Globus pallidus (tissue), 1 donor: Measurements from ENCODE around the gene RPL12.
A peak's percentile ranks its signal among the peaks of the same experiment; 100 is the strongest.
"Not testable (repeated sequence)": the region's sequence is repeated elsewhere in the genome, so short reads cannot be mapped to it uniquely, and the experiment has no call there.

ENCODE experiments used
- DNase-seq: peaks from one replicate; pipeline ENCODE4 v3.0.0-alpha.2; 2015; ENCODE audit warnings: low spot score

RPL12 gene

GRCh38 chr9:127467621-127468020 is 16.4 kb upstream of the RPL12 start:
- DNase-seq: no peak

DNA sequence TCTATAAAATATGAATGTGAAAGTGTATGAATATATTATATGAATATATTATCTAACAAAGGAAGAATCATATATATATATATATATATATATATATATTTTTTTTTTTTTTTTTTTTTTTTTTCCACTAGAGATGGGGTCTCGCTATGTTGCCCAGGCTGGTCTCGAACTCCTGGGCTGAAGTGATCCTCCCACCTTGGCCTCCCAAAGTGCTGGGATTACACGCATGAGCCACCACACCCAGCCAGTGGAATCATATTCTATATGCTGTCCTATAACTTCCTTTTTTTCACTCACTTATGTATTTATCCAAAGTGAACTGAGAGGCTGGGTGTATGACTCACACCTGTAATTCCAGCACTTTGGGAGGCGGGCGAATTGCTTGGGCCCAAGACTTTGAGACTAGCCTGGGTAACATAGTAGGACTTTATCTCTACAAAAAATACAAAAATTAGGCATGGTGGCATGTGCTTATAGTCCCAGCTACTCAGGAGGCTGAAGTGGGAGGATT is 15.3 kb upstream of the RPL12 start:
- DNase-seq: not testable (repeated sequence)

DNA sequence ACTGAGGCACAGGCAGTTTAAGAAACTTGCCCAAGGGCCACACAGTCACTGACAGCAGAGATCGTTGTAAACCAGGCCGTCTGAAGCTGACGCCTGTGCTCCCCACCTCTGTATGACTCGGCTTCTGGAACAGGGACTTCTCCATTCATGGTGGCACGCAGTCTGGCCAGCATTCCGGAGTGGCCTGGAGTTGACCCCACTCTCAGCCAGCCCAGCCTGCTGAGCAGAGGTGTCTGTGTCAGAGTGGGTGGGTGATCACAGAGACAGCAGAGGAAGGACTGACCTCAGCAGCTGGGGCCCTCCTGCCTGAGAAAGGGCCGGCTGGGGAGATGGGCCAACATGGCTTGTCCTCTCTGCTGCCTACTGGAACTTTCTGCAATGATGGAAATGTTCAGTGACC is 12.7 kb upstream of the RPL12 start:
- no peak for DNase-seq

DNA sequence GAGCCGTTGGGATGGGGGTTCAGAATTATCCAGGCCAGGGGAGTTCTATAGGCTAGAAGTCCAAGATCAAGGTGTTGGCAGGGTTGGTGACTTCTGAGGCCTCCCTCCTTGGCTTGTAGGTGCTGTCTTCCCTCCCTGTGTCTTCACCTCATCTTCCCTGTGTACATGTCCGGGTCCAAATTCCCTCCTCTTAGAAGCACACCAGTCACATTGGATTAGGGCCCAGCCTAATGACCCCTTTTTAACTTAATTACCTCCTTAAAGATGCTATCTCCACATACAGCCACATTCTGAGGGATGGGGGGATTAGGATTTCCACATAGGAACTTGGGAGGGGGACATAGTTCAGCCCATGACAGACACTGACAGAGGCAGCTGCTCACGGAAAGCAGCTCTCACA is 12.2 kb upstream of the RPL12 start:
- DNase-seq: no peak

- DNase-seq: no peak
Measured at GRCh38 chr9:127458921-127459320, 7.7 kb upstream of the RPL12 start.

DNA sequence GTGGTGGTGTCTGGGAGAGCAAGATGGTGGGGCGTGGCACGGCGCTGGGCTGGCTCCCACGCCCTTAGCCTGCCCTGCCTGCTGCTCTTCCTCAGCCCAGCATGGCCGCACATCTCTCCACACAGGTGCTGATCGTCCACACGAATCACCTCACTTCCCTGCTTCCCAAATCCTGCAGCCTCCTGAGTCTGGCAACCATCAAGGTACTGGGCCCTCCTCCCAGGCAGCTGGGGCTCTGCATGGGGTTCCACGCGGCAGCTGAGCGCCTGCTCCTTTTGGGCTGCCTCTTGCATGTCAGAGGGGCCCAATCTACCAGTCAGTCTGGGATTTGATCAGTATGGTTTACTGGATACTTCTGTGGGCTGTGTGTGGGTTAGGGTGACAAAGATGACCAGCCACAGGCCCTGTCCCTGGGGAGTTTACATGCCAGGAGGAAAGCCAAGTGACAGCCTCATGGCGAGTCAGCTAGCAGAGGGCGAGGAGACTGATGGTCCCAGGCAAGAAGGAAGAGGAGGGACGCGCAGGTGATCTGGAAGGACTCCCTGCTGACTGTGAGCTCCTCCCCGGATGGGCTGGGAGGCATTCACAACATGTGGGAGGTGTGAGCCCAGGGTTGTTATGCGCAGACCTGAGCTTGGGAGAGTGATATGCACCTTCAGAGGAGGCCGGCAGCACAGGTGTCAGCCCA is 6.1 kb upstream of the RPL12 start:
- DNase-seq: no peak

DNA sequence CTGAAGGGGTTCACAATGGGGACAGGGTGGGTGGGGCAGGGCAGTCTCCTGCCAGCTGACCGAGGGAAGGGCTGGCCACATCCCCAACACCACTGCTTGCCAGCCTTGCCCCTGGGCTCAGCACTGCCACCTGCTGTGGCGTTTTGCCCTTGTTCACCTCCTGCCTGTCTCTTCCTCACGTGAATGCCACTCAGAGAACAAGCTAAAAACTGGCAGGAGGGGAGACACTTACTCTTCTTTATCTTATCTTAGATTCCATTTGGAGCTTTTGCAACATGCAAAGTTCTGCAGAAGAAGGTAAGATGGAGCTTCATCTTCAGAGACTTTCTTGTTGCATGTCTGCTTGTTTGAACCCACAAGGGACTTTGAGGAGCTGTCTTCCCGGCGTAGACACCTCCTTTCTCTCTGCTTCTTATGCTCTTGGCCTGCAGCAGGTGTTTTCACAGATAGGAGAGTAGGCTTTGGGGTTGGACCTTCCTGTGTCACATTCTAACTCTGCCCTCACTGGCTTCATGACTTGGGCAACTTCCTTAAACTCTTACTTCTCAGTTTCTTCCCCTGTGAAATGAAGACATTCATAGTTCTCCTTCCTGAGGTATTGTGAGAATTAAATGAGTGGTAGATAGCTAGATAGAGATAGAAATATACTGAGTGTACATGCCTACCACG is 4.3 kb upstream of the RPL12 start:
- no peak for DNase-seq

DNA sequence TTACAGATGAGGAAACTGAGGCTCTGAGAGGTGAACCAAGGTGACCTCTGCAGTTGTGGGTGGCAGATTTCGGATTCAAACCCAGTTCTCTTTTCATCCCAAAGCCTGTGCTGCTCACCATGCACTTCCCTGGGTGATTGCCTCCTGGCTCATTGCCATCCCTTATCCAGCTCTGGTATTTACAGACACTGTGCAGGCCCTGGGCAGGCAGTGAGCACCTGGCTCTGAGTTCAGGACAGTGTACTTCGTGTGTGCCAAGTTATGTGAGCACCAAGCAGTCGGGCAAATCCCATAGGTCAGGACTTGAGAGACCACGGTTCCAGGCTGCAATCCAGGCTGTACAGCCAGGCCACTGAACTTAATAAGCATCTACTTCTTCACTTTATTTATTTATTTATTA is 1.5 kb upstream of the RPL12 start:
- no peak for DNase-seq

GRCh38 chr9:127451858-127452656 is 851 bp upstream of the RPL12 start:
- DNase-seq: peak; percentile 27

GRCh38 chr9:127451608-127451857 is 327 bp upstream of the RPL12 start:
- DNase-seq: no peak

GRCh38 chr9:127450243-127450760 is 904 bp downstream of the RPL12 start:
- DNase-seq: no peak

DNA sequence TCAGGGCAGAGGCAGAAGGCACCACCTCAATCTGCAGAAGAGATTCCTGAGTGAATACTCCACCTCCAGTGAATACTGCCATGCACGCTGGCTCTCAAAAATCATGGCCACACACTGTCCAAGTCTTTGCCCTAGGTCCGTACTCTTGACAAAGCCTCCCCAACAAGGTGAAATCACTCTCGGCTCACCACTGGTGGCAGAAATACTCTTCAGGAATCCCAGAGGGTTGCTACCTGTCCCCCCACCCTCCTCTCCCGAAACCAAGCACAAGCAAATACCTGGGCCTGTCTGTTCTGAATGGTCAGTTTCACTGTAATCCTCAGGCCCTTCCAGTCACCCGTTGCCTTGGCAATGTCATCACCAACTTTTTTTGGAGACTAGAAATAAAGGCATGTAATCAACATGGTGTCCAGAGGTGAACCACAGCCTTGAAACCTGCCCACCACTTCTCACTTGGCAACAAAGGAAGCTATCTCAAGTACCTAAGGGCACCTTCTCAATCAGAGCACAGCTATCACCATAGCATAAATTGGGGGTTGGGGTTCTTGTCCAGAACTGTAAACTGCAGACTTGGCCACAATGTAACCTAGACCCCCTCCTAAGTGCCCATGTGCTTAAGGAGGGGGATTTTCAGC is 1.8 kb downstream of the RPL12 start:
- no peak for DNase-seq

GRCh38 chr9:127448112-127448805 is 2.9 kb downstream of the RPL12 start:
- no peak for DNase-seq

DNA sequence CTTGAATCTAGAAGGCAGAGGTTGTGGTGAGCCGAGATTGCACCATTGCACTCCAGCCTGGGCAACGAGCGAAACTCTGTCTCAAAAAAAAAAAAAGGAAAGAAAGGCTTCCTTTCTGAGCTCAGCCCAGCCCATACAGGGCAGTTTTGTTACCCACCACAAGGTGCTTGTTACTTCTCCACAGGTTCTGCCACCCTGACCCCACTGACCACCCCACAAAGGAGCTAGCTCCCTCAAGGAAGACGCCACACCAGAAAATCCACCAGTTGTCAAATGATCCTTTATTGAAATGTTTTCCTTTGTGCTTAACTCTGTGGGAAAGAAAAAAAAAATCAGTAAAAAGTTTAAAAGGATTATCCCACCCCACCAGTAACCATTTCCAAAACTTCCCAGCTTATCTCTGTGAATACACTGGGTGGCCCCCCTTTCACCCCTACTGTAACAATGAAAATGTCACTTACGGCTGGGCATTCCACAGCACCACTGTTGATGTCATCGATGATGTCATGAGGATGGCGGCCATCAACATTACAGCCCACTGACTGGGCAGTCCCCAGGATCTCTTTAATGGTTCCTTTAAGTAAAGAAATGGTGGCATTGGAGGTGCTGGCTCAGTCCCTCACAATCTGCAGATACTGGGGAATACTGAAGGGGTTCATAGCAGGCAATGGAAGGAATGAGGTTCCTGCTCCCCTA is 3.6 kb downstream of the RPL12 start:
- no peak for DNase-seq

DNA sequence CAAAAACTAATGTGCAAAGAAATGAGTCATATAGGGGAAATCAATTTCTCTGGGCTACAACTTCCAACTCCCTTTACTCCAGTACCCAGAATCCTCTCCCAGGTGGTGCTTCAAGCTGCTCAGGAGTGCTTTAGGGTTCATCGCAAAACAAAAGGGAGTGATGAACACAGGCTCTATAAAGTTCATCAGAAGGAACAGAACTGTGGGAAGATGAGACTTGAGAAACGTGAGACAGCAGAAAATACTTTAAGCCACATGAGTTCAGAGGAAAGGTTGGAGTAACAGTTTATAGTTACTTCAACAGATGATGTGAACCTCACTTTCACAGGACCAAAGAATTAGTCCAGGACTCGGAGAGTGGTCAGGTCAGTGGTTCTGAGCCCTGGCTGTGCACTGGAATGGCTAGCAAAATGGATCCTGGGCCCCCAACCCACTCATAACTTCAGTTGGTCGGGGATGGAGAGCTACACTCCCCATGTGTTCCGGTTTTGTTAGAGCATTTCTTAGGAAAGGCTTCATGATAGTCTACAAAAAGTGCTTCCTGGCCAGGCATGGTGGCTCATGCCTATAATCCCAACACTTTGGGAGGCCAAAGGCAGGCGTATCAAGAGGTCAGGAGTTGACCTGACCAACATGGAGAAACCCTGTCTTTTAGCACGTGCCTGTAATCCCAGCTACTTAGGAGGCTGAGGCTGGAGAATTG is 4.3 kb downstream of the RPL12 start:
- no peak for DNase-seq

DNA sequence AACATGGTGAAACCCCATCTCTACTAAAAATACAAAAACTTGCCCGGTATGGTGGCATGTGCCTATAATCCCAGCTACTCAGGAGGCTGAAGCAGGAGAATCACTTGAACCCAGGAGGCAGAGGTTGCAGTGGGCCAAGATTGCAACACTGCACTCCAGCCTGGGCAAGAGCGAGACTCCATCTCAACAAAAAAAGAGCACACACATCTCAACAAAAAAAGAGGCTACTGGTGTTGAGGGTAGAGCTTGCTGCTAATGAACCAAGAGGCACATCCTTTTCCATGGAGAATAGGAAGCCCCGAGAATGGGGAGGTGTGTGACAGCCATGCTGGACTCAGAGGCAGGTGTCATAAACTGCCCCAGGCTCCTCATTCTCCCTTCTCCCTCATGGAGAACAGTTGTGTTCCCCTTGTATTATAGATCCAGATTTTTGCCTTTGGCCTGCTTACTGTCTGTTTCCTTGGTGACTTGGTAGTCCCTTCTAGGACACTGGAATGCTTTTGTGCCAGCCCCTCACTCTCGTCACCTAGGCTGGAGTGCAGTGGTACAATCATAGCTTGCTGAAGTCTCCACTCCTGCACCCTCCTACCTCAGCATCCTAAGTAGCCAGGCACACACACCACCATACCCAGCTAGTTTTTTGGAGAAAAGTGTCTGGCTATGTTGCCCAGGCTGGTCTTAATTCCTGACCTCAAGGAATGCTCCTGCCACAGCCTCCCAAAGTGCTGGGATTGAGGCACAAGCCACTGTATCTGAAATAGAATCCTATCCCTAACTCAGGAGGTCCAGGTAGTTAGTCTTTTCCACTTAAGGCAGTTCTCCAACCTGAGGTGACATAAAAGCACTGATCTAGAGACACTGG is 5.1 kb downstream of the RPL12 start:
- no peak for DNase-seq

DNA sequence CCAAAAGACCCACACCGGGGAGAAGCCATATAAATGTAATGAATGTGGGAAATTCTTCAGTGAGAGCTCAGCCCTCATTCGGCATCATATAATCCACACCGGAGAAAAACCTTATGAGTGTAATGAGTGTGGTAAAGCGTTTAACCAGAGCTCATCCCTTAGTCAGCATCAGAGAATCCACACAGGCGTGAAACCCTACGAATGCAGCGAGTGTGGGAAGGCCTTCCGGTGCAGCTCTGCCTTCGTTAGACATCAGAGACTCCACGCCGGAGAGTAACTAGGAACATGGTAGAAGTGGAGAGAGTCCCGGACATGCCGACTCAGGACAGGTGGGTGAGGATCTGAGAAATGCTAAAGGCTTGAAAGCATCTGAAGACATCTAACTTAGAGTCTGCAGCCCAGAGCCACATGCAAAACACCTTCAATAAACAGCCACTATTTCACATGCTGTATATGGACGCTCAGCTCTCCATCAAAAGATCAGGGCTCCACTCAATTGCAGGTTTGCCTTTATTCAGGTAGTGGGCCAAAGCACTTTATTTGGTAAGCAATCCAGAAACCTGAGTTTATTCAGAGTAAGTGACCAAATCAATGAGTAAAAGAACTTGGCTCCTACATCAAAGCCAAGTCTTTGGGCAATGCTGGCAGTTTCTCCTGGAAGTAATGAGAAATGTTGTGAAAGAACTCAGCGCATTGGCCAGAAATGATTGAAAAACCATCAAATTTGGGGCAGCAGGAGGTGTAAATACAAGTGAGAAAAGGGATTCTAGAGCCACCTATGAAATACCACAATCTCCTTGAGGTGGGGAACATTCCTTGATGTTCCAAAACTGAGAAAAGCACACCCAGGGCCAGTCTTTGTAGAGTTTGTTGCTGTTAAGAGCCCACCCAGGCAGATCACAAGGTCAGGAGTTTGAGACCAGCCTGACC is 6.0 kb downstream of the RPL12 start:
- DNase-seq: no peak

- no peak for DNase-seq
Measured at GRCh38 chr9:127444283-127444920, 6.8 kb downstream of the RPL12 start.
